Measurements from ENCODE around the gene ACBD6.

DNA sequence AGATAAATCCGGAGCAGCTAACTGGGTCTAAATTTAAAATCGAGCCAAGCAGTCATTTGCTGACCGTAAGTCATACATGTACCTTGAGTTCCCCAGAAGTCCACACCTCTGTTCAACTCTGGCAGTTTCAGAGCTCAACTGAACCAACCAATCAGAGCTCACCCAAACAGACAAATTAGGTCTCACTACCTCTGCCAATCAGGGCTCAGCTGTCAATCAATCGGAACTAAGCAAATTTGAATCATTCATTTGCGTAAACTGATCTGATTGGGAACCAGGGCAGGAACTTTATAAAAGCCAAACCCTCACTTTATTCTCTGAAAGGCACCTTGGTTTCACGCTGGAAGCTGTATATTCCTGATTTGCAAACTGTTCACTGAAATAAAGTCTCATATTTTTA lies 11.2 kb upstream of the ACBD6 start:
- TF ChIP-seq, protein P1, sequence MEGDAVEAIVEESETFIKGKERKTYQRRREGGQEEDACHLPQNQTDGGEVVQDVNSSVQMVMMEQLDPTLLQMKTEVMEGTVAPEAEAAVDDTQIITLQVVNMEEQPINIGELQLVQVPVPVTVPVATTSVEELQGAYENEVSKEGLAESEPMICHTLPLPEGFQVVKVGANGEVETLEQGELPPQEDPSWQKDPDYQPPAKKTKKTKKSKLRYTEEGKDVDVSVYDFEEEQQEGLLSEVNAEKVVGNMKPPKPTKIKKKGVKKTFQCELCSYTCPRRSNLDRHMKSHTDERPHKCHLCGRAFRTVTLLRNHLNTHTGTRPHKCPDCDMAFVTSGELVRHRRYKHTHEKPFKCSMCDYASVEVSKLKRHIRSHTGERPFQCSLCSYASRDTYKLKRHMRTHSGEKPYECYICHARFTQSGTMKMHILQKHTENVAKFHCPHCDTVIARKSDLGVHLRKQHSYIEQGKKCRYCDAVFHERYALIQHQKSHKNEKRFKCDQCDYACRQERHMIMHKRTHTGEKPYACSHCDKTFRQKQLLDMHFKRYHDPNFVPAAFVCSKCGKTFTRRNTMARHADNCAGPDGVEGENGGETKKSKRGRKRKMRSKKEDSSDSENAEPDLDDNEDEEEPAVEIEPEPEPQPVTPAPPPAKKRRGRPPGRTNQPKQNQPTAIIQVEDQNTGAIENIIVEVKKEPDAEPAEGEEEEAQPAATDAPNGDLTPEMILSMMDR (conservative IDR thresholded peaks at IDR 0.05 in 1 of 2, IDR thresholded peaks at IDR 0.05 in 1 of 2; ENCODE audit: extremely low read depth in 1 of 2, insufficient read depth in 1 of 2, low read depth in 1 of 2, low read length in 2 of 2): no peak
- no peak for TF ChIP-seq EZH2 (IDR thresholded peaks at IDR 0.05; ENCODE audit: borderline replicate concordance, low read length)

All from mammary epithelial cell (primary cell).